ENCODE measurements around the gene SLC17A7. TPM values are rescaled to one million over a fixed set of nuclear protein-coding genes. Genes with fewer than 3 reads are reported as not detected.

SLC17A7 gene
- total and polyA plus RNA-seq, 2 of the 13 experiments (the other 11 are each of a cell fraction or from before 2014, with no cell fraction given): 0.32 TPM; not detected in 1

- TF ChIP-seq ZBTB10 (CRISPR knock-in tag; IDR thresholded peaks at IDR 0.05; ENCODE audit: borderline replicate concordance) (peak; percentile 25; the same call in 1 of the 2 replicates), TBP (CRISPR knock-in tag; IDR thresholded peaks at IDR 0.05) (no peak), CCDC6 (CRISPR knock-in tag; IDR thresholded peaks at IDR 0.05) (no peak), ZFX (CRISPR knock-in tag; IDR thresholded peaks at IDR 0.05; ENCODE audit: low read depth) (peak; percentile 89), ZNF432 (CRISPR knock-in tag; IDR thresholded peaks at IDR 0.05; ENCODE audit: borderline replicate concordance) (no peak), ZNF777 (CRISPR knock-in tag; IDR thresholded peaks at IDR 0.05) (no peak), SOX13 (IDR thresholded peaks at IDR 0.05) (no peak), SOX13 (CRISPR knock-in tag; conservative IDR thresholded peaks at IDR 0.05 in 1 of 2, IDR thresholded peaks at IDR 0.05 in 1 of 2) (no peak; a peak in 1 of 4 replicates), BRF2 (CRISPR knock-in tag; IDR thresholded peaks at IDR 0.05) (peak; percentile 72; the same call in 1 of the 2 replicates), PAWR (CRISPR knock-in tag; IDR thresholded peaks at IDR 0.05; ENCODE audit: borderline replicate concordance) (no peak), NBN (conservative IDR thresholded peaks at IDR 0.05) (no peak), SMC3 (IDR thresholded peaks at IDR 0.05; ENCODE audit: low read length) (no peak), CBX1 (IDR thresholded peaks at IDR 0.05; ENCODE audit: low read depth) (peak; percentile 72), ZNF784 (CRISPR knock-in tag; IDR thresholded peaks at IDR 0.05; ENCODE audit: borderline replicate concordance) (no peak), MIER2 (CRISPR knock-in tag; IDR thresholded peaks at IDR 0.05) (no peak), ZMYM3 (CRISPR knock-in tag; IDR thresholded peaks at IDR 0.05) (no peak), CENPX (CRISPR knock-in tag; IDR thresholded peaks at IDR 0.05) (no peak), ZNF20 (CRISPR knock-in tag; IDR thresholded peaks at IDR 0.05) (peak; percentile 84; the same call in 1 of the 2 replicates), FOXK2 (IDR thresholded peaks at IDR 0.05) (no peak), ZNF251 (CRISPR knock-in tag; IDR thresholded peaks at IDR 0.05) (no peak), NCOA2 (CRISPR knock-in tag; IDR thresholded peaks at IDR 0.05) (no peak; the same call in 1 of the 2 replicates), RELA (CRISPR knock-in tag; IDR thresholded peaks at IDR 0.05) (no peak)
Measured at GRCh38 chr19:49453013-49453756, 11.9 kb upstream of the SLC17A7 start, which contains the start of gene ALDH16A1 (continued).
